Loucy (cell line): Measurements from ENCODE around the gene ARRB1.

ENCODE experiments used
- H2AFZ ChIP-seq: fragments of 200-600 bp; sonication (generic); 2 replicates; pipeline ENCODE4 v1.6.0; 2016; ENCODE audit warnings: antibody characterized with exemption, mild to moderate bottlenecking, low read length, moderate library complexity
- H3F3A ChIP-seq: fragments of 200-600 bp; 2 replicates; pipeline ENCODE4 v1.6.0; 2016; ENCODE audit warnings: antibody characterized with exemption, low read depth, mild to moderate bottlenecking
- H3K27me3 ChIP-seq: fragments of 200-600 bp; sonication (generic); 2 replicates; pipeline ENCODE4 v1.6.1; 2014; ENCODE audit warnings: low read length, mild to moderate bottlenecking; ENCODE audit not compliant: insufficient read depth, poor library complexity, severe bottlenecking
- H3K36me3 ChIP-seq: fragments of 200-600 bp; sonication (generic); 2 replicates; pipeline ENCODE4 v1.6.1; 2016; ENCODE audit warnings: low read length; ENCODE audit not compliant: insufficient read depth
- H3K4me1 ChIP-seq: fragments of 200-600 bp; sonication (generic); 2 replicates; pipeline ENCODE4 v1.5.1; 2014; ENCODE audit warnings: low read length, mild to moderate bottlenecking; ENCODE audit not compliant: insufficient read depth, poor library complexity, severe bottlenecking
- H3K4me2 ChIP-seq: fragments of 200-600 bp; sonication (generic); 2 replicates; pipeline ENCODE4 v1.6.0; 2014; ENCODE audit warnings: antibody characterized with exemption, low read length, low read depth, mild to moderate bottlenecking; ENCODE audit not compliant: poor library complexity, severe bottlenecking
- H3K4me3 ChIP-seq: fragments of 200-600 bp; sonication (generic); 2 replicates; pipeline ENCODE4 v1.5.1; 2014; ENCODE audit warnings: low read length, mild to moderate bottlenecking, mixed read lengths; ENCODE audit not compliant: poor library complexity, severe bottlenecking
- H3K79me2 ChIP-seq: fragments of 200-600 bp; sonication (generic); 2 replicates; pipeline ENCODE4 v1.6.1; 2014; ENCODE audit warnings: low read length; ENCODE audit not compliant: insufficient read depth
- H3K9ac ChIP-seq: fragments of 200-600 bp; sonication (generic); 2 replicates; pipeline ENCODE4 v1.6.0; 2014; ENCODE audit warnings: mild to moderate bottlenecking, low read depth, low read length, moderate library complexity; ENCODE audit not compliant: poor library complexity, severe bottlenecking
- H3K9me2 ChIP-seq: fragments of 200-600 bp; sonication (generic); replicated peaks from 2 replicates; pipeline ENCODE4 v1.6.1; 2016; ENCODE audit warnings: low read depth, low read length, mixed read lengths
- H3K9me3 ChIP-seq: fragments of 200-600 bp; sonication (generic); 2 replicates; pipeline ENCODE4 v1.6.1; 2014; ENCODE audit warnings: mild to moderate bottlenecking, antibody characterized with exemption, low read length, low read depth; ENCODE audit not compliant: insufficient read depth
- H4K20me1 ChIP-seq: fragments of 200-600 bp; sonication (generic); 2 replicates; pipeline ENCODE4 v1.6.0; 2014; ENCODE audit warnings: antibody characterized with exemption, low read length, mild to moderate bottlenecking; ENCODE audit not compliant: insufficient read depth, poor library complexity, severe bottlenecking
- CTCF ChIP-seq: fragments of 200-600 bp; sonication (generic); conservative IDR thresholded peaks from 2 replicates; pipeline ENCODE4 v1.5.1; 2014; ENCODE audit warnings: mild to moderate bottlenecking, antibody characterized with exemption, low read length
- EZH2phosphoT487 ChIP-seq: fragments of 200-600 bp; IDR thresholded peaks from 2 replicates; pipeline ENCODE4 v1.6.1; 2018; ENCODE audit warnings: antibody characterized with exemption, mild to moderate bottlenecking, moderate library complexity, borderline replicate concordance

ARRB1 gene

GRCh38 chr11:75219869-75220268, 131.6 kb downstream of the ARRB1 start:
- no peaks in the 10 kb centered on the region for H3K27me3 ChIP-seq
- H3K36me3 ChIP-seq = no peaks in the 10 kb centered on the region
- TF ChIP-seq CTCF (no peak), EZH2phosphoT487 (no peak)
- H3F3A ChIP-seq = no peaks in the 10 kb centered on the region
- no peaks in the 10 kb centered on the region for H3K9me2 ChIP-seq
- H2AFZ ChIP-seq = no peak overlapping the region
- no peak overlapping the region for H3K4me2 ChIP-seq
- H3K9me3 ChIP-seq = no peaks in the 10 kb centered on the region
- H3K79me2 ChIP-seq = no peaks in the 10 kb centered on the region
- no peak overlapping the region for H3K4me3 ChIP-seq
- H3K9ac ChIP-seq = no peak overlapping the region
- H4K20me1 ChIP-seq = no peaks in the 10 kb centered on the region
- no peaks in the 10 kb centered on the region for H3K4me1 ChIP-seq

- Histone ChIP-seq H3K9me2 (no peaks in the 10 kb centered on the region), H3K4me1 (no peaks in the 10 kb centered on the region), H4K20me1 (no peaks in the 10 kb centered on the region), H3K4me2 (no peak overlapping the region), H3K79me2 (no peaks in the 10 kb centered on the region), H3K36me3 (no peaks in the 10 kb centered on the region), H3K9ac (no peak overlapping the region), H3K27me3 (no peaks in the 10 kb centered on the region), H3K9me3 (no peaks in the 10 kb centered on the region), H3F3A (no peaks in the 10 kb centered on the region), H3K4me3 (no peak overlapping the region), H2AFZ (no peak overlapping the region)
- no peak for TF ChIP-seq EZH2phosphoT487
- no peak for TF ChIP-seq CTCF
Observed at GRCh38 chr11:75214843-75215242, 136.6 kb downstream of the ARRB1 start.

GRCh38 chr11:75214411-75214821, 137.0 kb downstream of the ARRB1 start:
- Histone ChIP-seq H2AFZ (no peak overlapping the region), H3K4me1 (no peaks in the 10 kb centered on the region), H3K27me3 (no peaks in the 10 kb centered on the region), H3F3A (no peaks in the 10 kb centered on the region), H3K36me3 (no peaks in the 10 kb centered on the region), H3K9me2 (no peaks in the 10 kb centered on the region), H3K4me3 (no peak overlapping the region), H3K4me2 (no peak overlapping the region), H4K20me1 (no peaks in the 10 kb centered on the region), H3K9me3 (no peaks in the 10 kb centered on the region), H3K79me2 (no peaks in the 10 kb centered on the region), H3K9ac (no peak overlapping the region)
- no peak for TF ChIP-seq EZH2phosphoT487
- peak; percentile 56 for TF ChIP-seq CTCF
